ENCODE measurements around the gene DUSP22.

The DUSP22 gene

DNA sequence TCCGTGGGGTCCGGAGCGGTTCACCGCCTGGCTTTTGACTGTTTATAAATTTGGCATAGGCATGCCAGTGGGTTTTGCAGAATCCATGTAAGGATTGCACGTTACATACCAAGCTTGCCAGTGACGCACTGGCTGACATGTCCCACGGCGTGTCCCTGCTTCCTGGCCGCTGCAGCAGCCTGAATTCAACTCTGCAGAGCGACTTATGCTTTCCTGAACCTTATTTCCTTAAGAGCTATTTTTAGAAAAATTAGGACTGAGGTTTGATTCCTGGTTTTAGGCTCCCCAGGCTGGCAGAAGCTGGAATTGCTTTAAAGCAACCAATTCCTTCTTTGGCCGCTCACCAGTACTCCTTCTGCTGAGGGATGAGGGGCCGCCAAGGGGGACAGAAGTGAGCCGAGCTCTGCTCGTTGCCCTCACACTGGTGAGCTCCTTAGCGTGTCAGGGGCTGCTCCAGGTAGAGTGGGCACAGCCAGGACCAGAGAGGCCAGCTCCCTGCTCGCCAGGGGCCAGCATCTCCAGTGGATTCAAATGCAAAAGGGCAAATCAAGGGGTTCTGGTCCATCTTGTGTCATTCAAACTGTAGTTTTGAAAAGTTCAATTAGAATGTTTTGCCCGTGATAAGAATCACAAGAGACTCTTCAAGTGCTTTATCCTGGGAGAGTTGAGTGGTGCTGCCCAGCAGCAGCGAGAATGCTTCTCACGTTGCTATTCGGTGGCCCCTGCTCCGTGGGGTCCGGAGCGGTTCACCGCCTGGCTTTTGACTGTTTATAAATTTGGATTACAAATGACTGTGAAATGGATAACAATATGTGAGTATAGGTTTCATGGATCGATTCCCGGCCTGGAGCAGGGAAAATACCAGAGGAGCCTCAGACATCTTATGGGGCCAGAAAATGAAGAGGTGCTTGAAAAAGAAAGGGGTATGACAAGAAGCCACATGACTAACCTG is 81.8 kb downstream of the DUSP22 start:
- no peak for TF ChIP-seq SIN3A (IDR thresholded peaks at IDR 0.05; ENCODE audit: borderline replicate concordance, insufficient read depth, low read length)
- no peak for TF ChIP-seq TAF1 (IDR thresholded peaks at IDR 0.05; ENCODE audit: borderline replicate concordance, insufficient read depth, low read length)
- TF ChIP-seq, protein P1, sequence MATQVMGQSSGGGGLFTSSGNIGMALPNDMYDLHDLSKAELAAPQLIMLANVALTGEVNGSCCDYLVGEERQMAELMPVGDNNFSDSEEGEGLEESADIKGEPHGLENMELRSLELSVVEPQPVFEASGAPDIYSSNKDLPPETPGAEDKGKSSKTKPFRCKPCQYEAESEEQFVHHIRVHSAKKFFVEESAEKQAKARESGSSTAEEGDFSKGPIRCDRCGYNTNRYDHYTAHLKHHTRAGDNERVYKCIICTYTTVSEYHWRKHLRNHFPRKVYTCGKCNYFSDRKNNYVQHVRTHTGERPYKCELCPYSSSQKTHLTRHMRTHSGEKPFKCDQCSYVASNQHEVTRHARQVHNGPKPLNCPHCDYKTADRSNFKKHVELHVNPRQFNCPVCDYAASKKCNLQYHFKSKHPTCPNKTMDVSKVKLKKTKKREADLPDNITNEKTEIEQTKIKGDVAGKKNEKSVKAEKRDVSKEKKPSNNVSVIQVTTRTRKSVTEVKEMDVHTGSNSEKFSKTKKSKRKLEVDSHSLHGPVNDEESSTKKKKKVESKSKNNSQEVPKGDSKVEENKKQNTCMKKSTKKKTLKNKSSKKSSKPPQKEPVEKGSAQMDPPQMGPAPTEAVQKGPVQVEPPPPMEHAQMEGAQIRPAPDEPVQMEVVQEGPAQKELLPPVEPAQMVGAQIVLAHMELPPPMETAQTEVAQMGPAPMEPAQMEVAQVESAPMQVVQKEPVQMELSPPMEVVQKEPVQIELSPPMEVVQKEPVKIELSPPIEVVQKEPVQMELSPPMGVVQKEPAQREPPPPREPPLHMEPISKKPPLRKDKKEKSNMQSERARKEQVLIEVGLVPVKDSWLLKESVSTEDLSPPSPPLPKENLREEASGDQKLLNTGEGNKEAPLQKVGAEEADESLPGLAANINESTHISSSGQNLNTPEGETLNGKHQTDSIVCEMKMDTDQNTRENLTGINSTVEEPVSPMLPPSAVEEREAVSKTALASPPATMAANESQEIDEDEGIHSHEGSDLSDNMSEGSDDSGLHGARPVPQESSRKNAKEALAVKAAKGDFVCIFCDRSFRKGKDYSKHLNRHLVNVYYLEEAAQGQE (IDR thresholded peaks at IDR 0.05; ENCODE audit: insufficient read depth in 1 of 2, low read depth in 2 of 2, low read length in 2 of 2) = no peak
- no peak for TF ChIP-seq POLR2AphosphoS5 (IDR thresholded peaks at IDR 0.05; ENCODE audit: low read depth, low read length)
- no peak for TF ChIP-seq FOXP2 (optimal IDR thresholded peaks at IDR 0.05; ENCODE audit: borderline replicate concordance, extremely low read depth, extremely low read length, insufficient read depth)

- TF ChIP-seq, protein P1 (IDR thresholded peaks at IDR 0.05; ENCODE audit: insufficient read depth in 1 of 2, low read depth in 2 of 2, low read length in 2 of 2) = no peak
- TF ChIP-seq SIN3A (IDR thresholded peaks at IDR 0.05; ENCODE audit: borderline replicate concordance, insufficient read depth, low read length) = no peak
- no peak for TF ChIP-seq FOXP2 (optimal IDR thresholded peaks at IDR 0.05; ENCODE audit: borderline replicate concordance, extremely low read depth, extremely low read length, insufficient read depth)
- TF ChIP-seq POLR2AphosphoS5 (IDR thresholded peaks at IDR 0.05; ENCODE audit: low read depth, low read length) = no peak
- TF ChIP-seq TAF1 (IDR thresholded peaks at IDR 0.05; ENCODE audit: borderline replicate concordance, insufficient read depth, low read length) = no peak
Measured at GRCh38 chr6:374956-375355, 82.7 kb downstream of the DUSP22 start.

GRCh38 chr6:376827-377640 is 84.7 kb downstream of the DUSP22 start:
- TF ChIP-seq FOXP2 (optimal IDR thresholded peaks at IDR 0.05; ENCODE audit: borderline replicate concordance, extremely low read depth, extremely low read length, insufficient read depth) = no peak
- no peak for TF ChIP-seq POLR2AphosphoS5 (IDR thresholded peaks at IDR 0.05; ENCODE audit: low read depth, low read length)
- TF ChIP-seq TAF1 (IDR thresholded peaks at IDR 0.05; ENCODE audit: borderline replicate concordance, insufficient read depth, low read length) = no peak
- no peak for TF ChIP-seq SIN3A (IDR thresholded peaks at IDR 0.05; ENCODE audit: borderline replicate concordance, insufficient read depth, low read length)
- TF ChIP-seq, protein P1 (IDR thresholded peaks at IDR 0.05; ENCODE audit: insufficient read depth in 1 of 2, low read depth in 2 of 2, low read length in 2 of 2) = no peak

DNA sequence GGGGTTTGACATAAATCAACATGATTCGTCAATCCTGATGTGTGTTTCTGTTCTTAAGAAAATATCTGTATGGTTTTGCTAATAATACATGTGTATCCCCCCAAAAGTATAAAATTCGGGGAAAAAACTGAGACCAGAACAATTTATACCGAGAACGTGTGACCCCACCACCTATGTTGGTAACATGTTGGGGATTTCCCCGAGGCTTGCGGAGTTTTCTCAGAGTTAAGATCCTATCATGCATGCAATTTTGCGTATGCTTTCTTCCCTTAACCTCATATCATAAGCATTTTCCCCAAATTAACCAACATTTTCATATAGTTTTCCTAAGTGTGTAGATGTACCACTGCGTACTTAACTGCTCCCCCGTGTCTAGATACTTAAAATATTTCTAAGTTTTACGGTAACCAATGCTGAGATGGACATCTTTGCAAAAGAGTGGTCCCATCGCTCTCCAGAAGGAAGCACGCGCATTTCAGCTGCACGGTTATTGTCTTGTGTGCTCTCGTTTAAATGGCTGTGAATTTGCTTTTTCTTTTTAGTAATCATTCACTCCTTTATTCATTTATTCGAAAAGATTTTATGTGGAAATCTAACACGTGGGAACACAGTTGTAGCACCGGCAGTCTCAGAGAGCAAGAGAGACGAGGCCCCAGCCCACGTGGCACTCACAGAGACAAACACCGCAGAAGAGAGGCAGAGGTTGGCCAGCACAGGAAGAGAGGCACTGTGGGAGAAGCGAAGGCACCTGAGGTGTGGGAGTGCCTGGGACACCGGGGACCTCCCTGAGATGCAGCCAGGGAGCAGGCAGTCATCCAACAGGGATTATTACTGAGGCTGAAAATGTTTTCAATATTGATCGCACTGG is 86.0 kb downstream of the DUSP22 start:
- TF ChIP-seq FOXP2 (optimal IDR thresholded peaks at IDR 0.05; ENCODE audit: borderline replicate concordance, extremely low read depth, extremely low read length, insufficient read depth) = no peak
- TF ChIP-seq TAF1 (IDR thresholded peaks at IDR 0.05; ENCODE audit: borderline replicate concordance, insufficient read depth, low read length) = no peak
- TF ChIP-seq SIN3A (IDR thresholded peaks at IDR 0.05; ENCODE audit: borderline replicate concordance, insufficient read depth, low read length) = no peak
- TF ChIP-seq, protein P1 (IDR thresholded peaks at IDR 0.05; ENCODE audit: insufficient read depth in 1 of 2, low read depth in 2 of 2, low read length in 2 of 2) = no peak
- TF ChIP-seq POLR2AphosphoS5 (IDR thresholded peaks at IDR 0.05; ENCODE audit: low read depth, low read length) = no peak

Data from PFSK-1 (cell line).